WERI-Rb-1 (cell line): ENCODE measurements around the gene UROC1.

ENCODE experiments used
- DNase-seq: peaks from one replicate; pipeline ENCODE4 v3.0.0-alpha.2; 2020
- H3K27ac ChIP-seq: fragments of 250-450 bp; sonication (Bioruptor Pico); 2 replicates; pipeline ENCODE4 v1.5.1; 2020; ENCODE audit warnings: mild to moderate bottlenecking, moderate library complexity
- H3K27me3 ChIP-seq: fragments of 250-450 bp; sonication (Bioruptor Pico); 2 replicates; pipeline ENCODE4 v1.5.1; 2021; ENCODE audit warnings: mild to moderate bottlenecking, low read depth, moderate library complexity; ENCODE audit not compliant: insufficient read depth, severe bottlenecking
- H3K36me3 ChIP-seq: fragments of 250-450 bp; sonication (Bioruptor Pico); 2 replicates; pipeline ENCODE4 v1.5.1; 2020; ENCODE audit warnings: mild to moderate bottlenecking, moderate library complexity
- H3K4me3 ChIP-seq: 2 replicates; pipeline ENCODE4 v1.5.1; 2011; ENCODE audit warnings: low read depth, mild to moderate bottlenecking, control low read depth, low read length
- H3K9me3 ChIP-seq: fragments of 250-450 bp; sonication (Bioruptor Pico); 2 replicates; pipeline ENCODE4 v1.5.1; 2021; ENCODE audit warnings: mild to moderate bottlenecking, moderate library complexity; ENCODE audit not compliant: severe bottlenecking
- TF ChIP-seq, protein P1 (sequence below): IDR thresholded peaks from 2 replicates; pipeline ENCODE4 v1.5.1; 2011; ENCODE audit warnings: low read depth, mild to moderate bottlenecking, control low read depth, inconsistent platforms, low read length

UROC1 gene

DNA sequence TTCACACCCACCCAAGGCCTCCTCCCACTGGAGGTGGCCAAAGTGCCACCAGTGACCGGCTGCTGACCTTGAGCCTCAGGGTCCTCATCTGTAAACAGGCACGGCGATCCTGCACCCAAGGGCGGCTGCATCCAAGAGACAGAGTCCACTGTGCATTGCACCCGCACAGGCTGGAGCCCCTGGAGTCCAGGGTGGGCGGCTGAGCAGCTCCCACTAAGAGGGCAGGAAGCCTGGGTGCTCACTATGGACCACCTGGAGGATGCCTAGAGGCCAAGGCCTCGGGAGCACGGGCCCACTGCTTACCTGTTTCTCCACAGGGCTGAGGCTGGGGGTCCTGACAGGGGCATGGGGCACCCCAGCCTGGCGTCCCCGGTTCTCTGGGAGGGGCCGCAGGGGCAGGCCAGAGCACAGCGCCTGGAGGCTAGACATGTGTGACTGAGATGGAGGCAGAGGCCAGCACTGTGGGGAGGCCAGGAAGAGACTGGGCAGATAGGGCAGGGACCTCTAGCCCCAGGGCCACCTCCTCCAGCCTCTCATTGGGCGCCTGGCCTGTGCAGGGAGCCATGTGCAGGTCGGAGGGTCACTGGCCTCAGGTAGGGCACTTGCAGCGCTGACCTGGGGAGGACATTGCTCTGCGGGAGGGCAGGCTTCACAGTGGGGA, at the start of gene UROC1:
UROC1 (minus strand) TSS at position 483 of the 661 bp plus-strand sequence; CDS start at position 429, 54 bp downstream.
- no peak within 1 kb of the TSS for H3K27ac ChIP-seq
- TF ChIP-seq, protein P1, sequence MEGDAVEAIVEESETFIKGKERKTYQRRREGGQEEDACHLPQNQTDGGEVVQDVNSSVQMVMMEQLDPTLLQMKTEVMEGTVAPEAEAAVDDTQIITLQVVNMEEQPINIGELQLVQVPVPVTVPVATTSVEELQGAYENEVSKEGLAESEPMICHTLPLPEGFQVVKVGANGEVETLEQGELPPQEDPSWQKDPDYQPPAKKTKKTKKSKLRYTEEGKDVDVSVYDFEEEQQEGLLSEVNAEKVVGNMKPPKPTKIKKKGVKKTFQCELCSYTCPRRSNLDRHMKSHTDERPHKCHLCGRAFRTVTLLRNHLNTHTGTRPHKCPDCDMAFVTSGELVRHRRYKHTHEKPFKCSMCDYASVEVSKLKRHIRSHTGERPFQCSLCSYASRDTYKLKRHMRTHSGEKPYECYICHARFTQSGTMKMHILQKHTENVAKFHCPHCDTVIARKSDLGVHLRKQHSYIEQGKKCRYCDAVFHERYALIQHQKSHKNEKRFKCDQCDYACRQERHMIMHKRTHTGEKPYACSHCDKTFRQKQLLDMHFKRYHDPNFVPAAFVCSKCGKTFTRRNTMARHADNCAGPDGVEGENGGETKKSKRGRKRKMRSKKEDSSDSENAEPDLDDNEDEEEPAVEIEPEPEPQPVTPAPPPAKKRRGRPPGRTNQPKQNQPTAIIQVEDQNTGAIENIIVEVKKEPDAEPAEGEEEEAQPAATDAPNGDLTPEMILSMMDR = no peak
- DNase-seq = no peak
- peaks cover under 1% of the 10 kb centered on the region for H3K27me3 ChIP-seq
- H3K36me3 ChIP-seq = no peaks in the 10 kb centered on the region
- H3K4me3 ChIP-seq = no peak within 1 kb of the TSS
- no peaks in the 10 kb centered on the region for H3K9me3 ChIP-seq

GRCh38 chr3:126562737-126563276, 45.2 kb upstream of the UROC1 start:
- DNase-seq = no peak
- H3K4me3 ChIP-seq = no peak overlapping the region
- H3K36me3 ChIP-seq = no peaks in the 10 kb centered on the region
- no peaks in the 10 kb centered on the region for H3K27me3 ChIP-seq
- H3K27ac ChIP-seq = no peak overlapping the region
- TF ChIP-seq, protein P1 = no peak
- no peaks in the 10 kb centered on the region for H3K9me3 ChIP-seq

- H3K27me3 ChIP-seq = no peaks in the 10 kb centered on the region
- H3K36me3 ChIP-seq = no peaks in the 10 kb centered on the region
- TF ChIP-seq, protein P1 = no peak
- no peak within 1 kb of the TSS for H3K4me3 ChIP-seq
- no peak for DNase-seq
- H3K27ac ChIP-seq = no peak within 1 kb of the TSS
- no peaks in the 10 kb centered on the region for H3K9me3 ChIP-seq
Observed at GRCh38 chr3:126558336-126559071, 40.9 kb upstream of the UROC1 start, which contains the start of gene C3orf22. Gene C3orf22 (minus strand): TSS chr3:126558932. CDS start chr3:126553390, 5,542 bp downstream.

- DNase-seq = no peak
- no peaks in the 10 kb centered on the region for H3K36me3 ChIP-seq
- no peaks in the 10 kb centered on the region for H3K9me3 ChIP-seq
- TF ChIP-seq, protein P1 = no peak
- no peaks in the 10 kb centered on the region for H3K27me3 ChIP-seq
- H3K4me3 ChIP-seq = no peak overlapping the region
- H3K27ac ChIP-seq = no peak overlapping the region
Observed at GRCh38 chr3:126557761-126558160, 40.2 kb upstream of the UROC1 start.

GRCh38 chr3:126557415-126557745, 39.8 kb upstream of the UROC1 start:
- Histone ChIP-seq H3K27ac (no peak overlapping the region), H3K27me3 (no peaks in the 10 kb centered on the region), H3K4me3 (no peak overlapping the region), H3K36me3 (no peaks in the 10 kb centered on the region), H3K9me3 (no peaks in the 10 kb centered on the region)
- TF ChIP-seq, protein P1 = no peak
- DNase-seq = peak; percentile 5
